ENCODE data around the gene ARID1A.

ARID1A gene

GRCh38 chr1:26828411-26828991 lies 132.7 kb downstream of the ARID1A start:
- DNase-seq (ENCODE audit: low spot score), result no peak

GRCh38 chr1:26829184-26829911 lies 133.5 kb downstream of the ARID1A start:
- no peak for DNase-seq (ENCODE audit: low spot score)

- DNase-seq (ENCODE audit: low spot score), result no peak
Observed at GRCh38 chr1:26831059-26831458, 135.2 kb downstream of the ARID1A start.
